IMR-90 (cell line): ENCODE results near the gene GRB2. TPM values are rescaled to one million over a fixed set of nuclear protein-coding genes. Genes with fewer than 3 reads are reported as not detected.

Experiments used
- ATAC-seq: fragments of 200-7000 bp; cut with Tn5 transposase; 2 replicates; pipeline ENCODE4 v1.9.1; 2020; ENCODE audit warnings: low read depth, mild to moderate bottlenecking, moderate library complexity
- BruUV-seq: library from RNA; stranded (reverse); fragments of 400-500 nt; replicated peaks from 2 replicates; lab custom pipeline; 2021; lab: Mats Ljungman, UMichigan
- CTCF ChIA-PET: fragments of 300-600 bp; formaldehyde crosslinking; extraction: SDS; loops from one replicate; lab custom pipeline; 2021; ENCODE audit warnings: antibody characterized with exemption; lab: Yijun Ruan, JAX
- POLR2A ChIA-PET: fragments of 300-600 bp; sonication (Branson Sonifier 250); formaldehyde crosslinking; loops from one replicate; lab custom pipeline; 2022; ENCODE audit warnings: antibody characterized with exemption; ENCODE audit not compliant: unreplicated experiment; lab: Charles Lee
- DNase-seq: peaks from one replicate; pipeline ENCODE4 v3.0.0; 2013
- H2AFZ ChIP-seq: replicated peaks from 2 replicates; pipeline ENCODE3; 2013; ENCODE audit warnings: low read length, mild to moderate bottlenecking; ENCODE audit not compliant: poor library complexity
- H2AK5ac ChIP-seq: 2 replicates; pipeline ENCODE4 v1.6.1; 2013; ENCODE audit warnings: low read depth, low read length, inconsistent platforms
- H2AK9ac ChIP-seq: replicated peaks from 2 replicates; pipeline ENCODE3; 2013; ENCODE audit warnings: mild to moderate bottlenecking, low read depth, low read length, moderate library complexity; ENCODE audit not compliant: poor library complexity
- H2BK120ac ChIP-seq: 2 replicates; pipeline ENCODE4 v1.6.1; 2013; ENCODE audit warnings: low read depth, low read length, inconsistent platforms
- H2BK15ac ChIP-seq: 3 replicates; pipeline ENCODE4 v1.6.1; 2013; ENCODE audit warnings: low read depth, low read length, inconsistent platforms
- H2BK20ac ChIP-seq: 2 replicates; pipeline ENCODE4 v1.6.1; 2013; ENCODE audit warnings: low read depth, mild to moderate bottlenecking, inconsistent platforms, low read length, moderate library complexity
- H2BK5ac ChIP-seq: 2 replicates; pipeline ENCODE4 v1.6.1; 2013; ENCODE audit warnings: mild to moderate bottlenecking, low read depth, low read length, inconsistent platforms; ENCODE audit not compliant: poor library complexity, severe bottlenecking
- H3K14ac ChIP-seq: replicated peaks from 2 replicates; pipeline ENCODE4 v1.6.1; 2013; ENCODE audit warnings: low read depth, low read length, inconsistent platforms
- H3K18ac ChIP-seq: 2 replicates; pipeline ENCODE4 v1.6.1; 2013; ENCODE audit warnings: low read depth, low read length, control low read depth
- H3K23ac ChIP-seq: 2 replicates; pipeline ENCODE4 v1.6.1; 2013; ENCODE audit warnings: low read depth, low read length, inconsistent platforms
- H3K27ac ChIP-seq: 2 replicates; pipeline ENCODE4 v1.5.1; 2013; ENCODE audit warnings: mild to moderate bottlenecking, control low read depth, low read length; ENCODE audit not compliant: insufficient read depth
- H3K27me3 ChIP-seq: 2 replicates; pipeline ENCODE4 v1.6.1; 2013; ENCODE audit warnings: low read length; ENCODE audit not compliant: control insufficient read depth, insufficient read depth
- H3K36me3 ChIP-seq: 2 replicates; pipeline ENCODE4 v1.6.1; 2013; ENCODE audit warnings: low read length, mixed read lengths; ENCODE audit not compliant: control insufficient read depth, insufficient read depth
- H3K4ac ChIP-seq: 2 replicates; pipeline ENCODE4 v1.6.1; 2013; ENCODE audit warnings: low read depth, low read length, inconsistent platforms
- H3K4me1 ChIP-seq: 2 replicates; pipeline ENCODE4 v1.6.1; 2013; ENCODE audit warnings: low read length, mixed read lengths; ENCODE audit not compliant: control insufficient read depth, insufficient read depth
- H3K4me2 ChIP-seq: 2 replicates; pipeline ENCODE4 v1.6.1; 2013; ENCODE audit warnings: low read depth, mild to moderate bottlenecking, control low read depth, low read length, moderate library complexity
- H3K4me3 ChIP-seq: 2 replicates; pipeline ENCODE4 v1.5.1; 2013; ENCODE audit warnings: low read depth, mild to moderate bottlenecking, control low read depth, low read length, moderate library complexity; ENCODE audit not compliant: insufficient read depth
- H3K56ac ChIP-seq: 2 replicates; pipeline ENCODE4 v1.6.1; 2013; ENCODE audit warnings: low read length, inconsistent platforms; ENCODE audit not compliant: insufficient read depth; ENCODE audit errors: extremely low read depth
- H3K79me1 ChIP-seq, 2 experiments: 2 replicates each; pipeline ENCODE4 v1.6.1; 2013; ENCODE audit warnings: low read length in 2 of 2, inconsistent platforms in 1 of 2, low read depth in 1 of 2
- H3K9ac ChIP-seq: 2 replicates; pipeline ENCODE4 v1.6.1; 2013; ENCODE audit warnings: low read depth, low read length, control low read depth
- H3K9me1 ChIP-seq: 2 replicates; pipeline ENCODE4 v1.6.1; 2013; ENCODE audit warnings: low read length, inconsistent platforms; ENCODE audit not compliant: insufficient read depth
- H3K9me3 ChIP-seq: 2 replicates; pipeline ENCODE4 v1.6.1; 2013; ENCODE audit warnings: low read length; ENCODE audit not compliant: control insufficient read depth, insufficient read depth
- H4K20me1 ChIP-seq: 2 replicates; pipeline ENCODE4 v1.6.1; 2013; ENCODE audit warnings: low read length, inconsistent platforms; ENCODE audit not compliant: insufficient read depth
- H4K5ac ChIP-seq: 2 replicates; pipeline ENCODE4 v1.6.1; 2013; ENCODE audit warnings: mild to moderate bottlenecking, low read depth, low read length, control low read depth
- H4K8ac ChIP-seq, 2 experiments: 2 replicates each; pipeline ENCODE4 v1.6.1; 2013; ENCODE audit warnings: low read depth in 2 of 2, low read length in 2 of 2, control low read depth in 1 of 2, inconsistent platforms in 1 of 2
- H4K91ac ChIP-seq: 2 replicates; pipeline ENCODE4 v1.6.1; 2013; ENCODE audit warnings: low read depth, low read length, inconsistent platforms; ENCODE audit not compliant: insufficient read depth
- BHLHE40 ChIP-seq: fragments of 150-350 bp; IDR thresholded peaks from 2 replicates; pipeline ENCODE4 v1.6.1; 2016; ENCODE audit warnings: mild to moderate bottlenecking, low read depth, low read length
- CEBPB ChIP-seq: IDR thresholded peaks from 2 replicates; pipeline ENCODE4 v1.6.1; 2012; ENCODE audit warnings: low read depth, low read length, improper control_type of control experiment
- CHD1 ChIP-seq: IDR thresholded peaks from 2 replicates; pipeline ENCODE4 v1.6.1; 2012; ENCODE audit warnings: low read depth, low read length, improper control_type of control experiment
- CTCF ChIP-seq: conservative IDR thresholded peaks from 2 replicates; pipeline ENCODE4 v1.5.1; 2012; ENCODE audit warnings: mild to moderate bottlenecking, low read depth, low read length, improper control_type of control experiment
- FOS ChIP-seq: fragments of 150-350 bp; IDR thresholded peaks from 2 replicates; pipeline ENCODE4 v1.6.1; 2016; ENCODE audit warnings: low read depth, low read length
- MAFK ChIP-seq: IDR thresholded peaks from 2 replicates; pipeline ENCODE4 v1.6.1; 2012; ENCODE audit warnings: low read depth, low read length, improper control_type of control experiment
- NFE2L2 ChIP-seq: fragments of 150-350 bp; IDR thresholded peaks from 2 replicates; pipeline ENCODE4 v1.6.1; 2016; ENCODE audit warnings: low read depth, mild to moderate bottlenecking, low read length
- POLR2A ChIP-seq: IDR thresholded peaks from 2 replicates; pipeline ENCODE4 v1.6.1; 2012; ENCODE audit warnings: mild to moderate bottlenecking, low read depth, low read length
- RAD21 ChIP-seq: IDR thresholded peaks from 2 replicates; pipeline ENCODE4 v1.6.1; 2012; ENCODE audit warnings: low read length, improper control_type of control experiment
- RFX5 ChIP-seq: IDR thresholded peaks from 2 replicates; pipeline ENCODE4 v1.8.0; 2012; ENCODE audit warnings: low read depth, mild to moderate bottlenecking, low read length, moderate library complexity
- SMC3 ChIP-seq: fragments of 150-350 bp; IDR thresholded peaks from 2 replicates; pipeline ENCODE4 v1.6.1; 2016; ENCODE audit warnings: low read depth, mild to moderate bottlenecking, antibody characterized with exemption, low read length, moderate library complexity
- WGBS, 2 experiments: methylation state at CpG; one replicate each; pipeline versions ENCODE4 v1.1.5 to v1.1.7; 2013; ENCODE audit warnings: missing lambda C conversion rate in 2 of 2; ENCODE audit not compliant: insufficient read length in 1 of 2; ENCODE audit errors: extremely low coverage in 2 of 2; 5-methylcytosine and 5-hydroxymethylcytosine counted together
- dilution Hi-C: fragments of 300-500 bp; cut with HindIII; formaldehyde crosslinking; loops from one replicate; pipeline ENCODE4 v1.14.3; 2018; ENCODE audit warnings: low sequenced_read_pairs; ENCODE audit not compliant: unreplicated experiment
- in situ Hi-C: fragments of 300-500 bp; cut with MboI; formaldehyde crosslinking; loops from 3 replicates; pipeline ENCODE4 v1.14.3; 2019; ENCODE audit warnings: low sequenced_read_pairs, inconsistent platforms, mixed read lengths
- intact Hi-C: fragments of 100-400 bp; cut with micrococcal nuclease; formaldehyde crosslinking; loops from 2 replicates; pipeline ENCODE4 v1.10.0; 2022
- polyA plus RNA-seq, 3 experiments: library from polyadenylated mRNA; depleted of rRNA; stranded (reverse); fragments of >200 nt; gene quantifications; 2 replicates each; pipeline ENCODE4 v1.2.3, GENCODE V29; 2012; ENCODE audit warnings: low replicate concordance in 1 of 3
- total RNA-seq: library from RNA; depleted of rRNA; stranded (reverse); fragments of >200 nt; gene quantifications from 2 replicates; pipeline ENCODE4 v1.2.3, GENCODE V29; 2012
- TF ChIP-seq, protein P1 (sequence below): fragments of 150-350 bp; IDR thresholded peaks from 2 replicates; pipeline ENCODE4 v1.6.1; 2017; ENCODE audit warnings: mild to moderate bottlenecking, antibody characterized with exemption, low read length, low read depth

GRB2 gene
- total and polyA plus RNA-seq, 2 of the 4 experiments (the other 2 are of a cell fraction): 49.3 to 62.1 TPM

GRCh38 chr17:75367312-75367711 is 38.2 kb downstream of the GRB2 start:
- TF ChIP-seq MAFK: no peak
- no peak for TF ChIP-seq CEBPB
- TF ChIP-seq FOS: no peak
- TF ChIP-seq RAD21: no peak
- TF ChIP-seq, protein P1, sequence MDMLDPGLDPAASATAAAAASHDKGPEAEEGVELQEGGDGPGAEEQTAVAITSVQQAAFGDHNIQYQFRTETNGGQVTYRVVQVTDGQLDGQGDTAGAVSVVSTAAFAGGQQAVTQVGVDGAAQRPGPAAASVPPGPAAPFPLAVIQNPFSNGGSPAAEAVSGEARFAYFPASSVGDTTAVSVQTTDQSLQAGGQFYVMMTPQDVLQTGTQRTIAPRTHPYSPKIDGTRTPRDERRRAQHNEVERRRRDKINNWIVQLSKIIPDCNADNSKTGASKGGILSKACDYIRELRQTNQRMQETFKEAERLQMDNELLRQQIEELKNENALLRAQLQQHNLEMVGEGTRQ: no peak
- TF ChIP-seq BHLHE40: no peak
- TF ChIP-seq SMC3: no peak
- TF ChIP-seq CTCF: no peak
- no peak for TF ChIP-seq RFX5
- no peak for TF ChIP-seq POLR2A
- TF ChIP-seq NFE2L2: no peak
- no peak for TF ChIP-seq CHD1
- no TSS peak for BruUV-seq
- no peak overlapping the region for H3K14ac ChIP-seq
- H3K4me3 ChIP-seq: no peak overlapping the region
- H2AK9ac ChIP-seq: no peak overlapping the region
- no peak overlapping the region for H4K5ac ChIP-seq
- no peak overlapping the region for H2BK20ac ChIP-seq
- H4K91ac ChIP-seq: no peak overlapping the region
- no peak overlapping the region for H3K4ac ChIP-seq
- H2AK5ac ChIP-seq: no peak overlapping the region
- no CpG with 5 or more reads among the region's 1 CpG for WGBS, 2 experiments
- no peak overlapping the region for H4K8ac ChIP-seq
- no peak overlapping the region for H2BK15ac ChIP-seq
- peaks cover 33 to 91% of the 10 kb centered on the region in 2 experiments for H3K79me1 ChIP-seq
- H3K4me2 ChIP-seq: no peak overlapping the region
- CTCF ChIA-PET: no interaction called here
- no peaks in the 10 kb centered on the region for H3K9me3 ChIP-seq
- H3K36me3 ChIP-seq: no peaks in the 10 kb centered on the region
- dilution Hi-C loops: no loop called here
- H2AFZ ChIP-seq: no peak overlapping the region
- in situ Hi-C loops: no loop called here
- H3K27me3 ChIP-seq: no peaks in the 10 kb centered on the region
- no peak for ATAC-seq
- H3K23ac ChIP-seq: no peak overlapping the region
- no peak overlapping the region for H3K9ac ChIP-seq
- no peak overlapping the region for H3K18ac ChIP-seq
- H3K4me1 ChIP-seq: peaks cover 17% of the 10 kb centered on the region
- no peak overlapping the region for H2BK5ac ChIP-seq
- no peak overlapping the region for H3K27ac ChIP-seq
- no peak overlapping the region for H3K56ac ChIP-seq
- peaks cover 100% of the 10 kb centered on the region for H4K20me1 ChIP-seq
- POLR2A ChIA-PET: no interaction called here
- peak; percentile 51 for DNase-seq
- no peak overlapping the region for H2BK120ac ChIP-seq
- peaks cover 26% of the 10 kb centered on the region for H3K9me1 ChIP-seq
- intact Hi-C loops: no loop called here
